IMR-90 (cell line): ENCODE data around the gene FAM83G. TPM values are rescaled to one million over a fixed set of nuclear protein-coding genes. Genes with fewer than 3 reads are reported as not detected.

Experiments used
- ATAC-seq: fragments of 200-7000 bp; cut with Tn5 transposase; 2 replicates; pipeline ENCODE4 v1.9.1; 2020; ENCODE audit warnings: low read depth, mild to moderate bottlenecking, moderate library complexity
- BruUV-seq: library from RNA; stranded (reverse); fragments of 400-500 nt; replicated peaks from 2 replicates; lab custom pipeline; 2021; lab: Mats Ljungman, UMichigan
- CTCF ChIA-PET: fragments of 300-600 bp; formaldehyde crosslinking; extraction: SDS; loops from one replicate; lab custom pipeline; 2021; ENCODE audit warnings: antibody characterized with exemption; lab: Yijun Ruan, JAX
- POLR2A ChIA-PET: fragments of 300-600 bp; sonication (Branson Sonifier 250); formaldehyde crosslinking; loops from one replicate; lab custom pipeline; 2022; ENCODE audit warnings: antibody characterized with exemption; ENCODE audit not compliant: unreplicated experiment; lab: Charles Lee
- DNase-seq: peaks from one replicate; pipeline ENCODE4 v3.0.0; 2013
- H2AFZ ChIP-seq: replicated peaks from 2 replicates; pipeline ENCODE3; 2013; ENCODE audit warnings: low read length, mild to moderate bottlenecking; ENCODE audit not compliant: poor library complexity
- H2AK5ac ChIP-seq: 2 replicates; pipeline ENCODE4 v1.6.1; 2013; ENCODE audit warnings: low read depth, low read length, inconsistent platforms
- H2AK9ac ChIP-seq: replicated peaks from 2 replicates; pipeline ENCODE3; 2013; ENCODE audit warnings: mild to moderate bottlenecking, low read depth, low read length, moderate library complexity; ENCODE audit not compliant: poor library complexity
- H2BK120ac ChIP-seq: 2 replicates; pipeline ENCODE4 v1.6.1; 2013; ENCODE audit warnings: low read depth, low read length, inconsistent platforms
- H2BK15ac ChIP-seq: 3 replicates; pipeline ENCODE4 v1.6.1; 2013; ENCODE audit warnings: low read depth, low read length, inconsistent platforms
- H2BK20ac ChIP-seq: 2 replicates; pipeline ENCODE4 v1.6.1; 2013; ENCODE audit warnings: low read depth, mild to moderate bottlenecking, inconsistent platforms, low read length, moderate library complexity
- H2BK5ac ChIP-seq: 2 replicates; pipeline ENCODE4 v1.6.1; 2013; ENCODE audit warnings: mild to moderate bottlenecking, low read depth, low read length, inconsistent platforms; ENCODE audit not compliant: poor library complexity, severe bottlenecking
- H3K14ac ChIP-seq: replicated peaks from 2 replicates; pipeline ENCODE4 v1.6.1; 2013; ENCODE audit warnings: low read depth, low read length, inconsistent platforms
- H3K18ac ChIP-seq: 2 replicates; pipeline ENCODE4 v1.6.1; 2013; ENCODE audit warnings: low read depth, low read length, control low read depth
- H3K23ac ChIP-seq: 2 replicates; pipeline ENCODE4 v1.6.1; 2013; ENCODE audit warnings: low read depth, low read length, inconsistent platforms
- H3K27ac ChIP-seq: 2 replicates; pipeline ENCODE4 v1.5.1; 2013; ENCODE audit warnings: mild to moderate bottlenecking, control low read depth, low read length; ENCODE audit not compliant: insufficient read depth
- H3K27me3 ChIP-seq: 2 replicates; pipeline ENCODE4 v1.6.1; 2013; ENCODE audit warnings: low read length; ENCODE audit not compliant: control insufficient read depth, insufficient read depth
- H3K36me3 ChIP-seq: 2 replicates; pipeline ENCODE4 v1.6.1; 2013; ENCODE audit warnings: low read length, mixed read lengths; ENCODE audit not compliant: control insufficient read depth, insufficient read depth
- H3K4ac ChIP-seq: 2 replicates; pipeline ENCODE4 v1.6.1; 2013; ENCODE audit warnings: low read depth, low read length, inconsistent platforms
- H3K4me1 ChIP-seq: 2 replicates; pipeline ENCODE4 v1.6.1; 2013; ENCODE audit warnings: low read length, mixed read lengths; ENCODE audit not compliant: control insufficient read depth, insufficient read depth
- H3K4me2 ChIP-seq: 2 replicates; pipeline ENCODE4 v1.6.1; 2013; ENCODE audit warnings: low read depth, mild to moderate bottlenecking, control low read depth, low read length, moderate library complexity
- H3K4me3 ChIP-seq: 2 replicates; pipeline ENCODE4 v1.5.1; 2013; ENCODE audit warnings: low read depth, mild to moderate bottlenecking, control low read depth, low read length, moderate library complexity; ENCODE audit not compliant: insufficient read depth
- H3K56ac ChIP-seq: 2 replicates; pipeline ENCODE4 v1.6.1; 2013; ENCODE audit warnings: low read length, inconsistent platforms; ENCODE audit not compliant: insufficient read depth; ENCODE audit errors: extremely low read depth
- H3K79me1 ChIP-seq, 2 experiments: 2 replicates each; pipeline ENCODE4 v1.6.1; 2013; ENCODE audit warnings: low read length in 2 of 2, inconsistent platforms in 1 of 2, low read depth in 1 of 2
- H3K9ac ChIP-seq: 2 replicates; pipeline ENCODE4 v1.6.1; 2013; ENCODE audit warnings: low read depth, low read length, control low read depth
- H3K9me1 ChIP-seq: 2 replicates; pipeline ENCODE4 v1.6.1; 2013; ENCODE audit warnings: low read length, inconsistent platforms; ENCODE audit not compliant: insufficient read depth
- H3K9me3 ChIP-seq: 2 replicates; pipeline ENCODE4 v1.6.1; 2013; ENCODE audit warnings: low read length; ENCODE audit not compliant: control insufficient read depth, insufficient read depth
- H4K20me1 ChIP-seq: 2 replicates; pipeline ENCODE4 v1.6.1; 2013; ENCODE audit warnings: low read length, inconsistent platforms; ENCODE audit not compliant: insufficient read depth
- H4K5ac ChIP-seq: 2 replicates; pipeline ENCODE4 v1.6.1; 2013; ENCODE audit warnings: mild to moderate bottlenecking, low read depth, low read length, control low read depth
- H4K8ac ChIP-seq, 2 experiments: 2 replicates each; pipeline ENCODE4 v1.6.1; 2013; ENCODE audit warnings: low read depth in 2 of 2, low read length in 2 of 2, control low read depth in 1 of 2, inconsistent platforms in 1 of 2
- H4K91ac ChIP-seq: 2 replicates; pipeline ENCODE4 v1.6.1; 2013; ENCODE audit warnings: low read depth, low read length, inconsistent platforms; ENCODE audit not compliant: insufficient read depth
- BHLHE40 ChIP-seq: fragments of 150-350 bp; IDR thresholded peaks from 2 replicates; pipeline ENCODE4 v1.6.1; 2016; ENCODE audit warnings: mild to moderate bottlenecking, low read depth, low read length
- CHD1 ChIP-seq: IDR thresholded peaks from 2 replicates; pipeline ENCODE4 v1.6.1; 2012; ENCODE audit warnings: low read depth, low read length, improper control_type of control experiment
- FOS ChIP-seq: fragments of 150-350 bp; IDR thresholded peaks from 2 replicates; pipeline ENCODE4 v1.6.1; 2016; ENCODE audit warnings: low read depth, low read length
- NFE2L2 ChIP-seq: fragments of 150-350 bp; IDR thresholded peaks from 2 replicates; pipeline ENCODE4 v1.6.1; 2016; ENCODE audit warnings: low read depth, mild to moderate bottlenecking, low read length
- POLR2A ChIP-seq: IDR thresholded peaks from 2 replicates; pipeline ENCODE4 v1.6.1; 2012; ENCODE audit warnings: mild to moderate bottlenecking, low read depth, low read length
- SMC3 ChIP-seq: fragments of 150-350 bp; IDR thresholded peaks from 2 replicates; pipeline ENCODE4 v1.6.1; 2016; ENCODE audit warnings: low read depth, mild to moderate bottlenecking, antibody characterized with exemption, low read length, moderate library complexity
- WGBS, 2 experiments: methylation state at CpG; one replicate each; pipeline versions ENCODE4 v1.1.5 to v1.1.7; 2013; ENCODE audit warnings: missing lambda C conversion rate in 2 of 2; ENCODE audit not compliant: insufficient read length in 1 of 2; ENCODE audit errors: extremely low coverage in 2 of 2; 5-methylcytosine and 5-hydroxymethylcytosine counted together
- dilution Hi-C: fragments of 300-500 bp; cut with HindIII; formaldehyde crosslinking; loops from one replicate; pipeline ENCODE4 v1.14.3; 2018; ENCODE audit warnings: low sequenced_read_pairs; ENCODE audit not compliant: unreplicated experiment
- in situ Hi-C: fragments of 300-500 bp; cut with MboI; formaldehyde crosslinking; loops from 3 replicates; pipeline ENCODE4 v1.14.3; 2019; ENCODE audit warnings: low sequenced_read_pairs, inconsistent platforms, mixed read lengths
- intact Hi-C: fragments of 100-400 bp; cut with micrococcal nuclease; formaldehyde crosslinking; loops from 2 replicates; pipeline ENCODE4 v1.10.0; 2022
- polyA plus RNA-seq, 3 experiments: library from polyadenylated mRNA; depleted of rRNA; stranded (reverse); fragments of >200 nt; gene quantifications; 2 replicates each; pipeline ENCODE4 v1.2.3, GENCODE V29; 2012; ENCODE audit warnings: low replicate concordance in 1 of 3
- total RNA-seq: library from RNA; depleted of rRNA; stranded (reverse); fragments of >200 nt; gene quantifications from 2 replicates; pipeline ENCODE4 v1.2.3, GENCODE V29; 2012

FAM83G gene
- total and polyA plus RNA-seq, 2 of the 4 experiments (the other 2 are of a cell fraction) = 9.5 to 12.6 TPM

DNA sequence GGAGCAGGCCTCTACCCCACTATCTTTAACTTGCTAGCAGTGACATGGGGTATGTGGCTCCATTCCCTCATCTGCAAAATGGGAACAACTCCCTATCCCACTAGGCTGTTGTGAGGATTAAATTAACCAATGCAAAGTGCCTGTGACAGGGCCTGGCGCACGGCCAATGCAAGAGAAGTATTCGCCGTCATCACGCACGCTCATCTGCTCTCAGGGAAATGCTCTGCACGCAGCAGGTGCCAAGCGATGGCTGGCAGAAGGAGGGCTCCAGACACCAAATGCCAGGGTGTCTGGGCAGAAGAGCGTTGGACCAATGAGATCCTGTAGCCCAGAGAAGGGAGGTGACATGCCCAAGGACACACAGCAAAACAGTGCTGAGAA, 17.3 kb downstream of the FAM83G start:
- Histone ChIP-seq H3K36me3 (peaks cover 28% of the 10 kb centered on the region), H2BK15ac (no peak overlapping the region), H3K23ac (no peak overlapping the region), H4K20me1 (peaks cover 17% of the 10 kb centered on the region), H3K14ac (no peak overlapping the region), H2BK20ac (no peak overlapping the region), H2AK9ac (no peak overlapping the region), H4K8ac (no peak overlapping the region), H3K27ac (no peak overlapping the region), H3K4me3 (no peak overlapping the region), H3K9me3 (no peaks in the 10 kb centered on the region), H2BK120ac (no peak overlapping the region), H2BK5ac (no peak overlapping the region), H3K18ac (no peak overlapping the region), H3K4me1 (peaks cover 5% of the 10 kb centered on the region), H3K4ac (no peak overlapping the region), H3K56ac (no peak overlapping the region), H3K9me1 (peaks cover 5% of the 10 kb centered on the region; the same call in 1 of the 2 replicates), H4K5ac (no peak overlapping the region), H2AFZ (no peak overlapping the region), H3K4me2 (no peak overlapping the region), H4K91ac (no peak overlapping the region), H2AK5ac (no peak overlapping the region), H3K9ac (no peak overlapping the region), H3K27me3 (no peaks in the 10 kb centered on the region), H3K79me1 (peaks cover 15 to 63% of the 10 kb centered on the region in 2 experiments; a peak in 3 of 4 replicates)
- no peak for ATAC-seq
- dilution Hi-C loops (no loop called here), in situ Hi-C loops (no loop called here), intact Hi-C loops (no loop called here)
- ChIA-PET CTCF (no interaction called here), POLR2A (no interaction called here)
- no peak for TF ChIP-seq CHD1
- TF ChIP-seq SMC3 = no peak
- no peak for TF ChIP-seq FOS
- no peak for TF ChIP-seq POLR2A
- no peak for TF ChIP-seq BHLHE40
- TF ChIP-seq NFE2L2 = no peak
- DNase-seq = no peak
- BruUV-seq = no TSS peak
- WGBS, 2 experiments = 83% methylated on average over 1 of the region's 9 CpGs; no CpG with 5 or more reads in 1 of the 2 experiments
